ENCODE results near the gene ACSM3. TPM values are rescaled to one million over a fixed set of nuclear protein-coding genes. Genes with fewer than 3 reads are reported as not detected.

ACSM3 gene
- total and polyA plus RNA-seq, 9 of the 15 experiments (the other 6 are each of a cell fraction or from before 2014, with no cell fraction given) = 112 to 420 (median 182) TPM

DNA sequence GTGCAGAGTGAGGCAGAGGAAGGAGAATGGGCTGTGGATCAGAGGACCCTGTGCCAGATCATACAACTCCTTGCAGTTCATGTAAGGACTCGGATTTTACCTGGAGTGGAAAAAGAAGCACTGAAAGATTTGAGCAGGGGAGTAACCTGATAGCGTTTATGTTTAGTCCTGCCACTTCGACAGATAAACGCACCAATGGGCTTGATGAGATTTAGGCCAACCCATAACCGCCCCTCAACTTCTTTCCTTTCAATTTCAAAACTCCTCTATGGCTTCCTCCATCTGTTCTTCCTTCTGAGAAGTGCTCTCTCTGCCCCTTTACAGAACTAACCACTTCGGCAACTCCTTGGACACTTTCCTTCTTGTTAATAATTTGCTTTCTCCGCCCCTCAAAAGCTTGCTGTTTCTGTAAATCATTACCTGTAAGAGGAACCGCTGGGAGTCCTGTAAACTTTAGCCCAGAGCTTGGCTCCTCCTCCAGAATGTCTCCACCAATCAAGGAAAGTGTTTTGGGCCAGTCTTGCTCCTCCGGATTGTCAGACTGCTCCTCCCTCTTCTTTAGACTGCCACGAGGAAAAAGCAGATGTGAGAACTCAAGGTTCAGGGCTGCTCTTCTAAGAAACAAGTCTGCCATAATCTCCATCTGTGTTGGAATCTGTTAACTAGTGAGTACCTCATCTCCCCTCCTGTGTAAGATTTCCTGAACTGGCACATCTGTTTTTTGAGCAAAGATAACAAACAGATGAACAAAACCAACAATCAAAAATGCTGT is at the start of gene ACSM3 (continued):
- TF ChIP-seq CCNT2 (IDR thresholded peaks at IDR 0.05; ENCODE audit: borderline replicate concordance, extremely low read depth, insufficient read length, low read depth, low read length) (peak; percentile 31), SAP30 (IDR thresholded peaks at IDR 0.05; ENCODE audit: borderline replicate concordance, insufficient read depth, low read depth, low read length, poor library complexity, severe bottlenecking) (peak; percentile 37), ZNF408 (CRISPR knock-in tag; IDR thresholded peaks at IDR 0.05; ENCODE audit: low read depth) (no peak), ZNF644 (tag; IDR thresholded peaks at IDR 0.05; ENCODE audit: low read depth) (peak; percentile 55; the same call in 1 of the 2 replicates), CBX1 (IDR thresholded peaks at IDR 0.05; ENCODE audit: low read depth) (no peak), ZC3H4 (CRISPR knock-in tag; IDR thresholded peaks at IDR 0.05; ENCODE audit: borderline replicate concordance) (no peak), SP2 (IDR thresholded peaks at IDR 0.05; ENCODE audit: extremely low read depth, low read depth, low read length, poor library complexity, severe bottlenecking) (no peak), FOXM1 (IDR thresholded peaks at IDR 0.05; ENCODE audit: low read depth) (peak; percentile 99), FOXM1 (CRISPR knock-in tag; IDR thresholded peaks at IDR 0.05; ENCODE audit: low read depth) (no peak), BHLHE40 (IDR thresholded peaks at IDR 0.05; ENCODE audit: low read length) (no peak), BRF1 (IDR thresholded peaks at IDR 0.05; ENCODE audit: borderline replicate concordance, extremely low read depth, insufficient read length) (no peak), JUND (IDR thresholded peaks at IDR 0.05; ENCODE audit: borderline replicate concordance, low read depth, low read length) (peak; percentile 2; the same call in 1 of the 2 replicates), JUND (tag; IDR thresholded peaks at IDR 0.05; ENCODE audit: borderline replicate concordance, low read depth, low read length) (no peak), ZFP30 (CRISPR knock-in tag; IDR thresholded peaks at IDR 0.05; ENCODE audit: borderline replicate concordance) (no peak), SRSF1 (IDR thresholded peaks at IDR 0.05; ENCODE audit: low read depth, low read length) (no peak), MAFG (tag; conservative IDR thresholded peaks at IDR 0.05) (no peak), L3MBTL2 (IDR thresholded peaks at IDR 0.05) (peak; percentile 93), EGR1 (conservative IDR thresholded peaks at IDR 0.05) (no peak)
- TF ChIP-seq, protein P1, sequence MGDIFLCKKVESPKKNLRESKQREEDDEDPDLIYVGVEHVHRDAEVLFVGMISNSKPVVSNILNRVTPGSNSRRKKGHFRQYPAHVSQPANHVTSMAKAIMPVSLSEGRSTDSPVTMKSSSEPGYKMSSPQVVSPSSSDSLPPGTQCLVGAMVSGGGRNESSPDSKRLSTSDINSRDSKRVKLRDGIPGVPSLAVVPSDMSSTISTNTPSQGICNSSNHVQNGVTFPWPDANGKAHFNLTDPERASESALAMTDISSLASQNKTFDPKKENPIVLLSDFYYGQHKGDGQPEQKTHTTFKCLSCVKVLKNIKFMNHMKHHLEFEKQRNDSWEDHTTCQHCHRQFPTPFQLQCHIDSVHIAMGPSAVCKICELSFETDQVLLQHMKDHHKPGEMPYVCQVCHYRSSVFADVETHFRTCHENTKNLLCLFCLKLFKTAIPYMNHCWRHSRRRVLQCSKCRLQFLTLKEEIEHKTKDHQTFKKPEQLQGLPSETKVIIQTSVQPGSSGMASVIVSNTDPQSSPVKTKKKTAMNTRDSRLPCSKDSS (IDR thresholded peaks at IDR 0.05; ENCODE audit: low read depth, partially characterized antibody) = no peak
- TF ChIP-seq, protein P2, sequence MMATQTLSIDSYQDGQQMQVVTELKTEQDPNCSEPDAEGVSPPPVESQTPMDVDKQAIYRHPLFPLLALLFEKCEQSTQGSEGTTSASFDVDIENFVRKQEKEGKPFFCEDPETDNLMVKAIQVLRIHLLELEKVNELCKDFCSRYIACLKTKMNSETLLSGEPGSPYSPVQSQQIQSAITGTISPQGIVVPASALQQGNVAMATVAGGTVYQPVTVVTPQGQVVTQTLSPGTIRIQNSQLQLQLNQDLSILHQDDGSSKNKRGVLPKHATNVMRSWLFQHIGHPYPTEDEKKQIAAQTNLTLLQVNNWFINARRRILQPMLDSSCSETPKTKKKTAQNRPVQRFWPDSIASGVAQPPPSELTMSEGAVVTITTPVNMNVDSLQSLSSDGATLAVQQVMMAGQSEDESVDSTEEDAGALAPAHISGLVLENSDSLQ (IDR thresholded peaks at IDR 0.05) = peak; percentile 84
- TF ChIP-seq, protein P3, sequence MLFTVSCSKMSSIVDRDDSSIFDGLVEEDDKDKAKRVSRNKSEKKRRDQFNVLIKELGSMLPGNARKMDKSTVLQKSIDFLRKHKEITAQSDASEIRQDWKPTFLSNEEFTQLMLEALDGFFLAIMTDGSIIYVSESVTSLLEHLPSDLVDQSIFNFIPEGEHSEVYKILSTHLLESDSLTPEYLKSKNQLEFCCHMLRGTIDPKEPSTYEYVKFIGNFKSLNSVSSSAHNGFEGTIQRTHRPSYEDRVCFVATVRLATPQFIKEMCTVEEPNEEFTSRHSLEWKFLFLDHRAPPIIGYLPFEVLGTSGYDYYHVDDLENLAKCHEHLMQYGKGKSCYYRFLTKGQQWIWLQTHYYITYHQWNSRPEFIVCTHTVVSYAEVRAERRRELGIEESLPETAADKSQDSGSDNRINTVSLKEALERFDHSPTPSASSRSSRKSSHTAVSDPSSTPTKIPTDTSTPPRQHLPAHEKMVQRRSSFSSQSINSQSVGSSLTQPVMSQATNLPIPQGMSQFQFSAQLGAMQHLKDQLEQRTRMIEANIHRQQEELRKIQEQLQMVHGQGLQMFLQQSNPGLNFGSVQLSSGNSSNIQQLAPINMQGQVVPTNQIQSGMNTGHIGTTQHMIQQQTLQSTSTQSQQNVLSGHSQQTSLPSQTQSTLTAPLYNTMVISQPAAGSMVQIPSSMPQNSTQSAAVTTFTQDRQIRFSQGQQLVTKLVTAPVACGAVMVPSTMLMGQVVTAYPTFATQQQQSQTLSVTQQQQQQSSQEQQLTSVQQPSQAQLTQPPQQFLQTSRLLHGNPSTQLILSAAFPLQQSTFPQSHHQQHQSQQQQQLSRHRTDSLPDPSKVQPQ (CRISPR knock-in tag; IDR thresholded peaks at IDR 0.05; ENCODE audit: borderline replicate concordance) = no peak

Data from K562 (cell line).